GM19193 (cell line): ENCODE results near the gene ATP6V1F.

Experiments used
- POLR2A ChIP-seq: IDR thresholded peaks from 4 replicates; pipeline ENCODE4 v1.6.1; 2011; ENCODE audit not compliant: insufficient read depth, insufficient read length; ENCODE audit errors: extremely low read depth

ATP6V1F gene

GRCh38 chr7:128915271-128915819, 52.7 kb downstream of the ATP6V1F start:
- no peak for TF ChIP-seq POLR2A
